HCT116 (cell line): ENCODE measurements around the gene RGS19. TPM values are rescaled to one million over a fixed set of nuclear protein-coding genes. Genes with fewer than 3 reads are reported as not detected.

Experiments used
- ATAC-seq: fragments of 200-7000 bp; cut with Tn5 transposase; 2 replicates; pipeline ENCODE4 v1.9.1; 2020; ENCODE audit warnings: mild to moderate bottlenecking, moderate library complexity
- BruUV-seq: library from RNA; stranded (reverse); fragments of 400-500 nt; replicated peaks from 2 replicates; lab custom pipeline; 2021; lab: Mats Ljungman, UMichigan
- CTCF ChIA-PET: fragments of 300-600 bp; sonication (Branson Sonifier 250); formaldehyde crosslinking; loops from one replicate; lab custom pipeline; 2021; ENCODE audit warnings: antibody characterized with exemption; lab: Charles Lee
- POLR2A ChIA-PET: fragments of 300-600, 350-600 bp; sonication (Branson Sonifier 250); formaldehyde crosslinking; loops from one replicate; lab custom pipeline; 2021; ENCODE audit warnings: antibody characterized with exemption; lab: Charles Lee
- RAD21 ChIA-PET, 2 experiments: fragments of 300-600 bp; sonication (Branson Sonifier 250); formaldehyde crosslinking; loops; one replicate each; lab custom pipeline; 2023; ENCODE audit warnings: low total read pairs in 2 of 2; ENCODE audit not compliant: uncharacterized antibody in 2 of 2, unreplicated experiment in 2 of 2, low non-redundant PET in 1 of 2; lab: Charles Lee
- DNase-seq: peaks from one replicate; pipeline ENCODE4 v3.0.0-alpha.2; 2010; ENCODE audit warnings: low read depth, low spot score
- H2AFZ ChIP-seq: fragments of 200-600 bp; shearing (Covaris generic), sonication (generic); 2 replicates; pipeline ENCODE4 v1.6.1; 2017; ENCODE audit warnings: low read depth, mixed run types, mixed read lengths, antibody characterized with exemption, low read length; ENCODE audit not compliant: poor library complexity, severe bottlenecking
- H3K27ac ChIP-seq: 2 replicates; pipeline ENCODE4 v1.5.1; 2012; ENCODE audit warnings: low read depth, low read length
- H3K27me3 ChIP-seq: fragments of 200-600 bp; sonication (generic); 2 replicates; pipeline ENCODE4 v1.6.1; 2016; ENCODE audit warnings: mixed run types, low read length, mixed read lengths; ENCODE audit not compliant: insufficient read depth
- H3K36me3 ChIP-seq, 2 experiments: fragments of 200-500 bp in 1 of 2; fragments of 200-600 bp in 1 of 2; sonication (Bioruptor generic) in 1 of 2; sonication (generic) in 1 of 2; 2 replicates each; pipeline versions ENCODE4 v1.5.1 to v1.6.1; 2014 to 2016; ENCODE audit warnings: low read length in 2 of 2, inconsistent platforms in 1 of 2, mixed read lengths in 1 of 2, mixed run types in 1 of 2; ENCODE audit not compliant: insufficient read depth in 2 of 2, control insufficient read depth in 1 of 2
- H3K4me1 ChIP-seq, 2 experiments: fragments of 200-600 bp in 1 of 2; sonication (generic) in 1 of 2; 2 replicates each; pipeline versions ENCODE4 v1.5.1 to v1.6.1; 2012 to 2017; ENCODE audit warnings: low read length in 2 of 2, inconsistent platforms in 1 of 2, mild to moderate bottlenecking in 1 of 2, mixed read lengths in 1 of 2, mixed run types in 1 of 2, moderate library complexity in 1 of 2; ENCODE audit not compliant: insufficient read depth in 2 of 2, control insufficient read depth in 1 of 2
- H3K4me2 ChIP-seq: fragments of 200-600 bp; sonication (generic); 2 replicates; pipeline ENCODE4 v1.6.1; 2017; ENCODE audit warnings: mixed run types, low read length, mixed read lengths
- H3K4me3 ChIP-seq, 2 experiments: fragments of 200-600 bp in 1 of 2; sonication (generic) in 1 of 2; replicated peaks in 1 of 2; 2 replicates each; pipeline ENCODE4 v1.5.1; 2011 to 2016; ENCODE audit warnings: low read length in 2 of 2, control low read depth in 1 of 2, low read depth in 1 of 2, mild to moderate bottlenecking in 1 of 2, mixed read lengths in 1 of 2, mixed run types in 1 of 2
- H3K79me2 ChIP-seq: fragments of 200-600 bp; sonication (generic); 2 replicates; pipeline ENCODE4 v1.6.1; 2017; ENCODE audit warnings: mild to moderate bottlenecking, mixed run types, low read length, moderate library complexity, mixed read lengths; ENCODE audit not compliant: insufficient read depth
- H3K9ac ChIP-seq: fragments of 200-600 bp; sonication (generic); 2 replicates; pipeline ENCODE4 v1.6.1; 2016; ENCODE audit warnings: low read length, mixed read lengths
- H3K9me2 ChIP-seq: fragments of 200-600 bp; sonication (generic), shearing (Covaris generic); 2 replicates; pipeline ENCODE4 v1.6.1; 2017; ENCODE audit warnings: mixed run types, mild to moderate bottlenecking, moderate library complexity; ENCODE audit not compliant: insufficient read depth
- H3K9me3 ChIP-seq, 2 experiments: fragments of 200-500 bp in 1 of 2; fragments of 200-600 bp in 1 of 2; sonication (Bioruptor generic) in 1 of 2; sonication (generic) in 1 of 2; 2 replicates each; pipeline ENCODE4 v1.6.1; 2014 to 2017; ENCODE audit warnings: low read length in 2 of 2, mixed read lengths in 2 of 2, inconsistent platforms in 1 of 2, low read depth in 1 of 2, mild to moderate bottlenecking in 1 of 2, mixed run types in 1 of 2, moderate library complexity in 1 of 2; ENCODE audit not compliant: control insufficient read depth in 1 of 2, insufficient read depth in 1 of 2
- H4K20me1 ChIP-seq: fragments of 200-600 bp; sonication (generic), shearing (Covaris generic); 2 replicates; pipeline ENCODE4 v1.6.1; 2017; ENCODE audit warnings: mixed run types, mild to moderate bottlenecking, moderate library complexity; ENCODE audit not compliant: insufficient read depth
- ATF3 ChIP-seq: IDR thresholded peaks from 2 replicates; pipeline ENCODE4 v1.6.1; 2012
- CEBPB ChIP-seq: IDR thresholded peaks from 2 replicates; pipeline ENCODE4 v1.6.1; 2012; ENCODE audit warnings: low read depth
- CTCF ChIP-seq, 3 experiments: fragments of 200-600 bp in 1 of 3; sonication (generic) in 1 of 3; IDR thresholded peaks in 2 of 3; conservative IDR thresholded peaks in 1 of 3; 2 replicates each; pipeline ENCODE4 v1.5.1; 2012 to 2017; ENCODE audit warnings: low read depth in 2 of 3, low read length in 2 of 3, antibody characterized with exemption in 1 of 3, borderline replicate concordance in 1 of 3, control low read depth in 1 of 3, mild to moderate bottlenecking in 1 of 3, mixed read lengths in 1 of 3, mixed run types in 1 of 3, moderate library complexity in 1 of 3; ENCODE audit not compliant: insufficient read depth in 1 of 3
- EZH2 ChIP-seq: fragments of 200-600 bp; sonication (generic); IDR thresholded peaks from 2 replicates; pipeline ENCODE4 v1.6.1; 2017; ENCODE audit warnings: antibody characterized with exemption, mixed run types
- MAX ChIP-seq: IDR thresholded peaks from 2 replicates; pipeline ENCODE4 v1.6.1; 2012
- POLR2A ChIP-seq: IDR thresholded peaks from 2 replicates; pipeline ENCODE4 v1.7.0; 2011; ENCODE audit warnings: borderline replicate concordance; ENCODE audit not compliant: insufficient read depth, insufficient read length; ENCODE audit errors: extremely low read depth
- POLR2AphosphoS5 ChIP-seq: IDR thresholded peaks from 2 replicates; pipeline ENCODE4 v1.6.1; 2011; ENCODE audit warnings: mild to moderate bottlenecking, low read depth, low read length, moderate library complexity
- REST ChIP-seq: IDR thresholded peaks from 2 replicates; pipeline ENCODE4 v1.6.1; 2012; ENCODE audit warnings: low read depth
- SIN3A ChIP-seq: IDR thresholded peaks from 2 replicates; pipeline ENCODE4 v1.6.1; 2012; ENCODE audit warnings: low read depth
- SP1 ChIP-seq: IDR thresholded peaks from 2 replicates; pipeline ENCODE4 v1.6.1; 2012; ENCODE audit warnings: low read depth
- SRF ChIP-seq: IDR thresholded peaks from 2 replicates; pipeline ENCODE4 v1.6.1; 2012; ENCODE audit warnings: low read depth
- YY1 ChIP-seq: IDR thresholded peaks from 2 replicates; pipeline ENCODE4 v1.6.1; 2011; ENCODE audit warnings: low read length, low read depth, moderate library complexity, mild to moderate bottlenecking; ENCODE audit not compliant: insufficient replicate concordance; ENCODE audit errors: extremely low read depth
- ZFX ChIP-seq: fragments of 450-650 bp; IDR thresholded peaks from 2 replicates; pipeline ENCODE4 v1.6.1; 2017
- ZNF274 ChIP-seq: fragments of 200-500 bp; sonication (Bioruptor generic); IDR thresholded peaks from 2 replicates; pipeline ENCODE4 v1.6.1; 2014; ENCODE audit warnings: mild to moderate bottlenecking, low read depth, low read length, inconsistent platforms
- intact Hi-C: fragments of 100-400 bp; cut with micrococcal nuclease; formaldehyde crosslinking; loops from 2 replicates; pipeline ENCODE4 v1.10.0; 2022
- total RNA-seq: library from RNA; stranded (reverse); gene quantifications from one replicate; pipeline ENCODE4 v1.2.1, GENCODE V29; 2021; ENCODE audit not compliant: unreplicated experiment

The RGS19 gene
- total RNA-seq, 1 experiment from 2014 or later, result 21.4 TPM

GRCh38 chr20:64065974-64066343 lies 13.4 kb downstream of the RGS19 start:
- POLR2A ChIA-PET, result interaction anchor here (1.4 kb wide), 1 partner anchor 27 kb away, joined by 3 read pairs; no protein-coding TSS in a partner anchor
- DNase-seq, result peak; percentile 62
- CTCF ChIA-PET, result interaction anchor here (1.1 kb wide), 1 partner anchor 27 kb away, joined by 4 read pairs; no protein-coding TSS in a partner anchor

More at GRCh38 chr20:64065974-64066343, 13.4 kb downstream of the RGS19 start:
- Histone ChIP-seq H3K4me3 (no peak overlapping the region), H3K4me2 (peak overlapping the region; percentile 61), H3K36me3 (no peaks in the 10 kb centered on the region), H4K20me1 (no peaks in the 10 kb centered on the region), H3K9me3 (no peaks in the 10 kb centered on the region), H3K79me2 (no peaks in the 10 kb centered on the region), H3K4me1 (peaks cover 42 to 54% of the 10 kb centered on the region in 2 experiments), H3K27ac (peak overlapping the region; percentile 35; the same call in 1 of the 2 replicates), H3K9me2 (no peaks in the 10 kb centered on the region), H3K9ac (no peak overlapping the region), H3K27me3 (no peaks in the 10 kb centered on the region), H2AFZ (no peak overlapping the region)
- TF ChIP-seq YY1 (no peak), MAX (no peak), SP1 (no peak), POLR2AphosphoS5 (no peak), CTCF (IDR thresholded peaks at IDR 0.05 in 2 of 3, conservative IDR thresholded peaks at IDR 0.05 in 1 of 3; ENCODE audit: borderline replicate concordance in 1 of 3, insufficient read depth in 1 of 3, low read depth in 2 of 3, low read length in 2 of 3) (no peak), ATF3 (no peak), CEBPB (no peak), REST (no peak), ZNF274 (no peak), SRF (no peak), EZH2 (no peak), SIN3A (no peak), POLR2A (no peak), ZFX (no peak)
- ATAC-seq, result peak; percentile 54
- RAD21 ChIA-PET, result interaction anchor here in 1 of 2 experiments (0.8 kb wide), 1 partner anchor 27 kb away, joined by 3 read pairs; no protein-coding TSS in a partner anchor
- intact Hi-C loops, result no loop called here
- BruUV-seq, result no TSS peak
